ENCODE measurements around the gene C11orf71.

Gene C11orf71

DNA sequence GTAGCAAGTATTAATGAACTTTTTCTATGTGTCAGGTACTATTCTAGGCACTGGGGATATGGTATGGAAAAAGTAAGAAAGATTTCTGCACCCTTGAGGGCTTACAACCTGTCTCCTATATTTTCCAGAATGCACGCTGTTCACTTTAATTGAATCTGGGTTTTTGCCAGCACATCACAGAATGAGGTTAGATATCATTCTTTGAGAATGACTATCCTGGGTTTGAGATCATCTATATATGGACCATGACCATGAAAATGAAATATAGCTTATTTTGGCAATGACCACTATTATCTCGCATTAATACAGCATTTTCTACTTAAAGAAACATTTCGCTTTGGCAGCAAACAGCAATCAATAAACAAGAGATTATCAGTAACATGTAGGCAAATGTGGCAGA lies 46.9 kb downstream of the C11orf71 start:
- no peak for FAIRE-seq

DNA sequence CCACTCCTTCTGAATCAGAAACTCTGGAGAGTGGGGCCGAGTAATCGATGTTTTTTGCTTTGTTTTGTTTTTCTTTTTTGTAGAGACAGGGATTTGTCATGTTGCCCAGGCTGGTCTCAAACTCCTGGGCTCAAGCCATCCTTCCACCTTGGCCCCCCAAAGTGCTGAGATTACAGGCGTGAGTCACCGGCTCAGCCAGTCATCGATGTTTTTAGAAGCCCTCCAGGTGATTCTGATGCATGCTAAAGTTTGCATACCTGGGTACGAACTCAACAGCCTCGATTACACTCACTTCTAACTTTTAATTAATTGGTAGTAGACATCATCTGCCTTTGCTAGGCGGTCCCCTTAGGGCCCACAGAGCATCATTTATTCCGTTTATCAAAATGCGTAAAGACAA lies 50.3 kb downstream of the C11orf71 start:
- no peak for FAIRE-seq

Measured in islet of Langerhans (tissue), 1 donor.